ENCODE results near the gene EBP.
"Not testable (repeated sequence)": the region's sequence is repeated elsewhere in the genome, so short reads cannot be mapped to it uniquely, and the experiment has no call there.

EBP gene

DNA sequence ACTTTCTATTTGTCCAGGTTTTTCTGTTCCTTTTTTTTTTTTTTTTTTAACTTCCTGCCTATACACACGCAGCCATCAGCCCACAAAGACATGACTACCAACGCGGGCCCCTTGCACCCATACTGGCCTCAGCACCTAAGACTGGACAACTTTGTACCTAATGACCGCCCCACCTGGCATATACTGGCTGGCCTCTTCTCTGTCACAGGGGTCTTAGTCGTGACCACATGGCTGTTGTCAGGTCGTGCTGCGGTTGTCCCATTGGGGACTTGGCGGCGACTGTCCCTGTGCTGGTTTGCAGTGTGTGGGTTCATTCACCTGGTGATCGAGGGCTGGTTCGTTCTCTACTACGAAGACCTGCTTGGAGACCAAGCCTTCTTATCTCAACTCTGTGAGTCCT is 2.1 kb downstream of the EBP start:
- peaks cover 0 to 6% (median 1%) of the 10 kb centered on the region in 4 donors for H3K4me1 ChIP-seq
- no peaks in the 10 kb centered on the region for H3K9me3 ChIP-seq
- DNase-seq, result no peak
- no peak overlapping the region for H3K4me3 ChIP-seq
- no peak overlapping the region for H3K27ac ChIP-seq
- H3K27me3 ChIP-seq, result no peaks in the 10 kb centered on the region
- TF ChIP-seq, protein P1, sequence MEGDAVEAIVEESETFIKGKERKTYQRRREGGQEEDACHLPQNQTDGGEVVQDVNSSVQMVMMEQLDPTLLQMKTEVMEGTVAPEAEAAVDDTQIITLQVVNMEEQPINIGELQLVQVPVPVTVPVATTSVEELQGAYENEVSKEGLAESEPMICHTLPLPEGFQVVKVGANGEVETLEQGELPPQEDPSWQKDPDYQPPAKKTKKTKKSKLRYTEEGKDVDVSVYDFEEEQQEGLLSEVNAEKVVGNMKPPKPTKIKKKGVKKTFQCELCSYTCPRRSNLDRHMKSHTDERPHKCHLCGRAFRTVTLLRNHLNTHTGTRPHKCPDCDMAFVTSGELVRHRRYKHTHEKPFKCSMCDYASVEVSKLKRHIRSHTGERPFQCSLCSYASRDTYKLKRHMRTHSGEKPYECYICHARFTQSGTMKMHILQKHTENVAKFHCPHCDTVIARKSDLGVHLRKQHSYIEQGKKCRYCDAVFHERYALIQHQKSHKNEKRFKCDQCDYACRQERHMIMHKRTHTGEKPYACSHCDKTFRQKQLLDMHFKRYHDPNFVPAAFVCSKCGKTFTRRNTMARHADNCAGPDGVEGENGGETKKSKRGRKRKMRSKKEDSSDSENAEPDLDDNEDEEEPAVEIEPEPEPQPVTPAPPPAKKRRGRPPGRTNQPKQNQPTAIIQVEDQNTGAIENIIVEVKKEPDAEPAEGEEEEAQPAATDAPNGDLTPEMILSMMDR (IDR thresholded peaks at IDR 0.05), result no peak
- H3K36me3 ChIP-seq, result peaks cover 0 to 17% (median 0%) of the 10 kb centered on the region in 3 donors
- intact Hi-C loops (cut with DNase I; ENCODE audit: low total_unique reads), result no loop called here

DNA sequence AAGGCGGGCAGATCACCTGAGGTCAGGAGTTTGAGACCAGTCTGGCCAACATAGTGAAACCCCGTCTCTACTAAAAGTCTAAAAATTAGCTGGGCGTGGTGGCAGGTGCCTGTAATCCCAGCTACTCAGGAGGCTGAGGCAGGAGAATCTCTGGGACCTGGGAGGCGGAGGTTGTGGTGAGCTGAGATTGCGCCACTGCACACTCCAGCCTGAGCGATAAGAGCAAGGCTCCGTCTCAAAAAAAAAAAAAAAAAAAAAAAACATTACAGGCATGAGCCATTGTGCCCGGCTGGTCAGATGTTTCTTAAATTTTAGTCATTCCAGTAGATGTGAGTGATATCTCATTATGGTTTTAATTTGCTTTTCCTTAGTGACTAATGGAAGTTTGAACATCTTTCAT is 4.2 kb downstream of the EBP start:
- intact Hi-C loops (cut with DNase I; ENCODE audit: low total_unique reads); H3K27ac ChIP-seq; H3K27me3 ChIP-seq; DNase-seq; H3K9me3 ChIP-seq; H3K4me3 ChIP-seq; H3K4me1 ChIP-seq: not testable (repeated sequence)
- peaks cover 0 to 19% (median 0%) of the 10 kb centered on the region in 3 donors for H3K36me3 ChIP-seq

DNA sequence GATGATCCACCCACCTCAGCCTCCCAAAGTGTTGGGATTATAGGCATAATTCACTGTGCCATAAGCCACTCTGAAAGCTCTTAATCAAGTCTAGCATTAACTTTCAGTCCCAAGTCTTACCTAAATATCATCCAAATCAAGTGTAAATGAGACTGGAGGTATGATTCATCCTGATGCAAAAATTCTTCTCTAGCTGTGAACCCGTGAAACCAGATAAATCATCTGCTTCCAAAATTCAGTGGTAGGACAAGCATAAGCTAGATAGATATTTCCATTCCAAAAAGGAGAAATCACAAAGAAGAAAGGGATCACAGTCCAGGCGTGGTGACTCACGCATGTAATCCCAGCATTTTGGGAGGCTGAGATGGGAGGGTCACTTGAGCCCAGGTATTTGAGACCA is 9.1 kb downstream of the EBP start:
- TF ChIP-seq, protein P1 (IDR thresholded peaks at IDR 0.05), result no peak
- no peak for DNase-seq
- Histone ChIP-seq H3K4me3 (no peak overlapping the region), H3K27ac (no peak overlapping the region), H3K27me3 (no peaks in the 10 kb centered on the region), H3K9me3 (no peaks in the 10 kb centered on the region), H3K4me1 (no peaks in the 10 kb centered on the region), H3K36me3 (peaks cover 0 to 19% (median 0%) of the 10 kb centered on the region in 3 donors)
- intact Hi-C loops (cut with DNase I; ENCODE audit: low total_unique reads), result no loop called here

DNA sequence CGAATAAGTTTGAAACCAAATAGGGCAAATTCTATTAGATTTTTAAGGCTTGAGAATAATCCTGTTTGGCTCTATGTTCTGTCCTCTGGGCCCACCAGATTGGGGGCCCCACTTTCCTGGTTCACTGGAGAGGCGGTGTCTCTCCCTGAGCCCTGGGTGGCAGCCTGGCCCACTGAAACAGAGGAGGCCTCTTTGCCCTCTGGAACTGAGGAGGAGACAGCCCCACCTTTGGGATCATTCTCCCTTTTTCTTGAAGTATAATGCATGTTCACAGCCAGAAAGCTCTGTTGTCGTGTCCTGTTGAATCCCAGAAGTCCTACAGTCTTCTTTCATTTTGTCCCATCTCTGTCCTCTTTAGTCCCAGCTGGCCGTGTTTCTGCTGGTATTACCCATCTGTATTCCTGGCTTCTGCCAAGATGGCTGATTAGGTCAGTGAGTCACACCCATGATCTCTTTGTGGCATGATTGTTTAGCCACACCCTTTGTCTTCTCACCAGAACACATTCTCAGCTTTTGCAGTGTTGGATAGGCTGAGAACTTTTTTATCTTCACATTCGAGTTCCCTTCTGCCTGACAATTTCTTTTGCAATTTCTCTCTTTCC is 9.9 kb downstream of the EBP start:
- H3K4me1 ChIP-seq, result no peaks in the 10 kb centered on the region
- no peaks in the 10 kb centered on the region for H3K27me3 ChIP-seq
- no peak overlapping the region for H3K27ac ChIP-seq
- TF ChIP-seq, protein P1 (IDR thresholded peaks at IDR 0.05), result no peak
- no peak for DNase-seq
- H3K36me3 ChIP-seq, result peaks cover 0 to 19% (median 0%) of the 10 kb centered on the region in 3 donors
- no peaks in the 10 kb centered on the region for H3K9me3 ChIP-seq
- intact Hi-C loops (cut with DNase I; ENCODE audit: low total_unique reads), result no loop called here
- no peak overlapping the region for H3K4me3 ChIP-seq

DNA sequence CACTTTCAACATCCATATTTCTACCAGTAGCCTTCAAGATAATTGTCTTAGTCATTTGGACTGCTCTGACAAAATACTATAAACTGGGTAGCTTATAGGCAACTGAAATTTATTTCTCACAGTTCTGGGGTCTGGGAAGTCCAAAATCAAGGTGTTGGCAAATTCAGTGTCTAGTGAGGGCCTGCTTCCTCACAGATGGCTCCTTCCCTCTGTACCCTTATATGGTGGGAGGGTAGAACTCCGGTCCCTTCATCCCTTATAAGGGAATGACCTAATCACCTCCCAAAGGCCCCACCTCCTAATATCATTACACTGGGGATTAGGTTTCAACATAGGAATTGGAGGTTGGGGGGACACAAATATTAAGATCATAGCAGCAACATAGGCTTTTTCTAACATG is 10.6 kb downstream of the EBP start:
- no peak for DNase-seq
- TF ChIP-seq, protein P1 (IDR thresholded peaks at IDR 0.05), result no peak
- no peak overlapping the region for H3K27ac ChIP-seq
- no peak overlapping the region for H3K4me3 ChIP-seq
- no peaks in the 10 kb centered on the region for H3K27me3 ChIP-seq
- peaks cover 0 to 13% (median 0%) of the 10 kb centered on the region in 3 donors for H3K36me3 ChIP-seq
- H3K4me1 ChIP-seq, result no peaks in the 10 kb centered on the region
- no peaks in the 10 kb centered on the region for H3K9me3 ChIP-seq
- intact Hi-C loops (cut with DNase I; ENCODE audit: low total_unique reads), result no loop called here

DNA sequence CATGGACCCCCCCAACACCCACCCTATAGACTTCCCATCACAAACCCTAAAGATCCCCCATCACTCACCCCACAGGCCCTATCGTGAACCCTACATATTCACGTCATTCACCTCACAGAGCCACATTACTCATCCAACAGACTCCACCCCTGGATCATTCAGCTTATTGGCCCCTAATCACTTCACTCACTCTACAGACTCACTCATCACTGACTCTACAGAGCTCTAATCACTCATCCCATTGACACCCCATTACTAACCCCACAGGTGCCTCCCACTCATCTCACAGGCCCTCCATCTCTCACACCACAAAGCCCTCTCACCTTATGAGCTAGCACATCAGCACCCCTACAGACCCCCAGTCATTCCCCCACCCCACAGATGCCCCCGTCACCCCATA is 11.6 kb downstream of the EBP start:
- DNase-seq, result no peak
- no peak overlapping the region for H3K4me3 ChIP-seq
- H3K9me3 ChIP-seq, result no peaks in the 10 kb centered on the region
- no peaks in the 10 kb centered on the region for H3K4me1 ChIP-seq
- intact Hi-C loops (cut with DNase I; ENCODE audit: low total_unique reads), result no loop called here
- H3K27ac ChIP-seq, result no peak overlapping the region
- H3K36me3 ChIP-seq, result peaks cover 0 to 8% (median 0%) of the 10 kb centered on the region in 3 donors
- TF ChIP-seq, protein P1 (IDR thresholded peaks at IDR 0.05), result no peak
- no peaks in the 10 kb centered on the region for H3K27me3 ChIP-seq
